Frontal cortex (tissue), 4 donors: ENCODE measurements around the gene RABL3. TPM values are rescaled to one million over a fixed set of nuclear protein-coding genes. Genes with fewer than 3 reads are reported as not detected.
"Not testable (repeated sequence)": the region's sequence is repeated elsewhere in the genome, so short reads cannot be mapped to it uniquely, and the experiment has no call there.

Experiments
- DNase-seq, 2 donors: peaks; one replicate each; pipeline ENCODE4 v3.0.0; 2012; ENCODE audit warnings: low spot score in 2 of 2
- FAIRE-seq: peaks from 2 replicates; lab custom pipeline; 2012; peaks lifted over from hg19 to GRCh38; lab: Jason Lieb, UNC
- small RNA-seq: library from RNA; depleted of rRNA; stranded (forward); fragments of <200 nt; gene quantifications from one replicate; pipeline ENCODE3, GENCODE V24; 2014
- total RNA-seq: library from RNA; depleted of rRNA; stranded (reverse); fragments of >200 nt; gene quantifications from one replicate; pipeline ENCODE4 v1.2.3, GENCODE V29; 2014
- donor health status: control.
- donor health status: control.
- donor health status: control.

RABL3 gene
- total RNA-seq, 1 donor from 2014 or later, result 12.6 TPM

GRCh38 chr3:120652281-120652680, 90.0 kb downstream of the RABL3 start:
- no peak for DNase-seq
- no peak for FAIRE-seq

DNA sequence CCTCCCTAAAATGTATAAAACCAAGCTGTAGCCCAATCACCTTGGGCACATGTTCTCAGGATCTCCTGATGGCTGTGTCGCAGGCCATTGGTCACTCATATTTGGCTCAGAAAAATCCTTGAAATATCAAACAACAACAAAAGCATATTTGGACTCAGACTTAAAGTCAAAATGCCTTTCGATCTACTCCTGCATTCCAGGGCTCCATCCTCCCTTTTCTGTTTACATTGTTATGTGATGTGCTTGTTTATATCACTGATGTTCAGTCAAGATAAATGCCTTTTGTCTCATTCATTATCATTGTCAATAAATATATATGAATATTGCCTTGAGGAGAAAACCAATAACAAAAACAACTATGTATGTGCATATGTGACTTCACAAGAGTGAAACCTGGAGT, 92.0 kb downstream of the RABL3 start:
- DNase-seq (no peak), FAIRE-seq (no peak)

DNA sequence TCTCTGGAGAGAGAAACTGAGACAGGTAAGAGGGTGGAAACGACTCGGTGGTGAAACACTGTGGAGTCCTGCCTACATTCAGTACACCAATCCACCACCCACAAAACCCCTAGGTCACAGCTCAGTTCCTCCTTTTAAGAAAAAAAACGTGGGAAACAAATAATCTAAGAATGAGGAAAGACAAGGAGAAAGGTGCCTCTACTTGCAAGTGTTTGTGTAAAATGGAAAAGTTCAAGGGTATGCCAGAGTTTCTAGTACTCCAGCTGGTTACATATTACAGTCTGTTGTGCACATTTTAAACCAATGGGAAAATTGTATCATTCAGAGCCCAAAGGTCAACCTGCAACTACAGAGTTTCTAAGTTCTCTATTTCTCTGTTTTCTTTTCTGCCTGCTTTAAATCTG, 92.5 kb downstream of the RABL3 start:
- no peak for DNase-seq
- FAIRE-seq, result no peak

- FAIRE-seq, result no peak
- DNase-seq, result no peak
These were observed 94.0 kb downstream of the RABL3 start for GRCh38 chr3:120648290-120648689.

GRCh38 chr3:120646771-120647432, 95.4 kb downstream of the RABL3 start:
- no peak for DNase-seq
- no peak for FAIRE-seq

DNA sequence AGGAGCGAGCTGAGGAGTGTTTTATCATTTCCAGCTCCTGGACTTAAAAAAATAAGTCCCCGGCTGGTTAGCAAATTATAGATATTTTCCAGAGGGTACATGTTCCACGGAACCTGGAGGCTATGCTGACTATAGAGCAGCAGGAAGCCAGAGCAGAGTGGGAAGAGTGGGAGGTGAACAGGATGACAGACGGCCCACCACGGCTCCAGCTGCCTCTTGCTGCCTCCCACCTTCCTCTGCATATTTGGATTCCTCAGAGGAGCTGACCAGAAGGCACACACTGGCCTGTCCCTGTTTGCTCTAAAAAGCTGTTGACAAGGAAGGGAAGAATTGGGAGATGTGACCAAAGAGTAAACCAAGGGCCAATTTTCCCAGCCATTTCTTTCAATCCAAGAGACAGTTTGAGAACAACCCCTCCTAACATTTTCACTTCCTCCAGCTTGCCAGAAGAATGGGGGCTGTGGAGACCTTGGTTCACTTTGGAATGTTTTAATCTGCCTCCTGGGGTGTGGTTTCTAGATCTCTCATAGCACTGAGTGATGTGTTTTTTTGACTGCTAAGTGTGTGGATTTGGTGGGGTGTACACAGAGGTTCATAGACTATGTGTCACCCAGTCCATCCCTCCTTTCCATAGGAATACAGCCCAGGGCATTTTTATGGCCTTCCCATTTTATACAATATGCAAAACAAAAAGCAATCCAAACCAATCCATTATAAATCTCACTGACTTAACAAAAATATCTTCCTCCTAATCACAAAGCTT, 97.1 kb downstream of the RABL3 start:
- FAIRE-seq, result no peak
- DNase-seq, result no peak

DNA sequence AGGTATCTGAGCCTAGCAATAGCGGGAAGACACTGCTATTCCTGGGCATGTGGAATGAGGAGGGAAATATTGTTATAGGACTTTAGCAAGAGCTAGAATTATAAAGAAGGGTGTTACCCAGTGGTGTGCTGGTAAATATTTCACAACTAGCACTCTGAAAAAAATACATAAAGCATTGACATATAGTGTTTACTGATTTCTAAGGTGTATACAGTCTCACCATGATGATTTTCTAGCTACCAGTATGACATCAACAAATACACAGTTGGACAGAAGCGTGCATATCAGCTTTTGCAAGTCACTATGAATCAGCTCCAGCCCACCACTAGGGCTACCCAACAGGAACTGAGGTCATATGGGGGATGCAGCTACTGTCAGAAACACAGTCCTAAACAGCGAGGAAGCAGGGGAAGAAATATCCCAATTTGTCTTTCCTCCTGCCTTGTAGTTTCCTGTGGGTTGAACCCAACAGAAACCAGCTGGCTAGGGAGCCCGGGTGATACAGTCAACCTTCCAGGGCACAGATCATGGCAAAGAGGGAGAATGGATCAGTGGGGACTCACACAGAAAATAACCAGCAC, 99.9 kb downstream of the RABL3 start:
- FAIRE-seq, result no peak

GRCh38 chr3:120641696-120642246, 100.5 kb downstream of the RABL3 start:
- no peak for DNase-seq
- FAIRE-seq, result no peak

More for the DNA sequence above, 99.9 kb downstream of the RABL3 start:
- no peak for DNase-seq

DNA sequence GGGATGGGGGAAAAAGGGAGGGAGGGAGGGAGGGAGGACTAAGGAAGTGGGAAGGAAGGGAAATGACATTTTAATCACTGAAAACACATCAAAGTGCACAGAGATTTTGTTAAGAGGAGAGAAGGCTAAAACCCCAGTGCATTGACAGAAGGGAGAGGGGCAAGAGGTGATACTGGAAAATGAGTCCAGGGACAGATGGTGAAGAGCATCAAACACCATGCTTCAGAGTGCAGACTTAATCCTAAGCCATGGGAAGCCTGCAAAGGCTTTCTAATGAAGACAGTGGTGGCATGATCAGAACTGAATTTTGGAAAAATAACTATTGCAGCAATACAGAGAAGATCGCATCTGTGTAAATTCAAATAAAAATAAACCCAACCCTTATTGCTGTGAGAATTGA, 102.1 kb downstream of the RABL3 start:
- no peak for DNase-seq
- FAIRE-seq, result no peak

DNA sequence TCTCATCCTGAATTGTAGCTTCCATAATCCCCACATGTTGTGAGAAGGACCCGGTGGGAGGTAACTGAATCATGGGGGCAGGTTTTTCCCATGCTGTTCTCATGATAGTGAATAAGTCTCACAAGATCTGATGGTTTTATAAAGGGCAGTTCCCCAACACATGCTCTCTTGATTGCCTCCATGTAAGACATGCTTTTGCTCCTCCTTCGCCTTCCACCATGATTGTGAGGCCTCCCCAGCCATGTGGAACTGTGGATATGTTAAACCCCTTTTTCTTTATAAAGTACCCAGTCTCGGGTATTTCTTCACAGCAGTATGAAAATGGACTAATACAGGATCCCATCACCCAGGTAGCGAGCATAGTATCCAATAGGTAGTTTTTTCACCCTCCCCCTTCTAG, 103.5 kb downstream of the RABL3 start:
- not testable (repeated sequence) for DNase-seq, FAIRE-seq

- FAIRE-seq (no peak), DNase-seq (no peak)
These were observed 104.3 kb downstream of the RABL3 start for GRCh38 chr3:120637851-120638559.

GRCh38 chr3:120636795-120637401, 105.4 kb downstream of the RABL3 start:
- DNase-seq (no peak), FAIRE-seq (no peak)

Small RNA genes within 50 kb of the gene (small RNA-seq; reads per million reads assigned to genes)
- gene MTCO1P29, result not detected
- not detected for gene MTCO2P29

Other genes starting within 250 kb of the RABL3 start
- 30.2 TPM for gene NDUFB4, start 146.2 kb downstream of the RABL3 start, total RNA-seq
- gene HGD, start 60.3 kb downstream of the RABL3 start, total RNA-seq, result under 0.01 TPM
- 24.9 TPM for gene GTF2E1, start 228 bp upstream of the RABL3 start, total RNA-seq
- 11.0 TPM for gene STXBP5L, start 165.7 kb upstream of the RABL3 start, total RNA-seq